Measurements from ENCODE around the gene SNX8. TPM values are rescaled to one million over a fixed set of nuclear protein-coding genes. Genes with fewer than 3 reads are reported as not detected.
A peak's percentile ranks its signal among the peaks of the same experiment; 100 is the strongest.
"Not testable (repeated sequence)": the region's sequence is repeated elsewhere in the genome, so short reads cannot be mapped to it uniquely, and the experiment has no call there.

Gene SNX8
- total RNA-seq, 2 experiments from 2014 or later, result 28.3 to 35.8 TPM

GRCh38 chr7:2353936-2354185 lies 39.6 kb upstream of the SNX8 start:
- peak; percentile 79 for ATAC-seq
- Mint-ChIP-seq H3K36me3 (ENCODE audit: low read depth) (peaks cover 10% of the 10 kb centered on the region), H3K4me1 (ENCODE audit: low read depth) (peaks cover 27% of the 10 kb centered on the region), H3K27ac (peak overlapping the region; percentile 100), H3K27me3 (ENCODE audit: low read depth) (no peaks in the 10 kb centered on the region), H3K4me3 (peak overlapping the region; percentile 90), H3K9me3 (ENCODE audit: insufficient read depth) (no peaks in the 10 kb centered on the region)
- ChIA-PET CTCF (interaction anchor here (0.7 to 1.5 kb wide), 4 partner anchors 11 to 690 kb away, joined by 3 to 4 read pairs (median 4); no protein-coding TSS in a partner anchor), POLR2A (interaction anchor here (0.6 to 1.5 kb wide), 14 partner anchors 10 to 1379 kb away, joined by 3 to 19 read pairs (median 4); partner anchors contain the start of genes COX19 and PSMG3)
- DNase-seq, result peak; percentile 93

- H3K4me3 Mint-ChIP-seq, result peak overlapping the region; percentile 90
- ATAC-seq (no peak), DNase-seq (no peak)
- H3K36me3 Mint-ChIP-seq (ENCODE audit: low read depth), result peaks cover 10% of the 10 kb centered on the region
- H3K27ac Mint-ChIP-seq, result peak overlapping the region; percentile 100
- no peaks in the 10 kb centered on the region for H3K27me3 Mint-ChIP-seq (ENCODE audit: low read depth)
- H3K4me1 Mint-ChIP-seq (ENCODE audit: low read depth), result peaks cover 27% of the 10 kb centered on the region
- CTCF ChIA-PET, result interaction anchor here (0.7 to 1.5 kb wide), 4 partner anchors 11 to 689 kb away, joined by 3 to 4 read pairs (median 4); no protein-coding TSS in a partner anchor
- no peaks in the 10 kb centered on the region for H3K9me3 Mint-ChIP-seq (ENCODE audit: insufficient read depth)
- POLR2A ChIA-PET, result interaction anchor here (0.6 to 1.5 kb wide), 11 partner anchors 10 to 1378 kb away, joined by 3 to 19 read pairs (median 4); partner anchors contain the start of genes COX19 and PSMG3
Measured at GRCh38 chr7:2353113-2353935, 39.1 kb upstream of the SNX8 start.

GRCh38 chr7:2350861-2351260 lies 36.6 kb upstream of the SNX8 start:
- H3K27me3 Mint-ChIP-seq (ENCODE audit: low read depth), result no peaks in the 10 kb centered on the region
- POLR2A ChIA-PET, result no interaction called here
- no peak overlapping the region for H3K4me3 Mint-ChIP-seq
- ATAC-seq, result no peak
- peaks cover under 1% of the 10 kb centered on the region for H3K36me3 Mint-ChIP-seq (ENCODE audit: low read depth)
- H3K27ac Mint-ChIP-seq, result no peak overlapping the region
- no peaks in the 10 kb centered on the region for H3K9me3 Mint-ChIP-seq (ENCODE audit: insufficient read depth)
- H3K4me1 Mint-ChIP-seq (ENCODE audit: low read depth), result peaks cover 17% of the 10 kb centered on the region
- DNase-seq, result no peak
- CTCF ChIA-PET, result no interaction called here

- CTCF ChIA-PET, result interaction anchor here (1.1 kb wide), 1 partner anchor 102 kb away, joined by 3 read pairs; no protein-coding TSS in a partner anchor
- Mint-ChIP-seq H3K27ac (no peak overlapping the region), H3K4me1 (ENCODE audit: low read depth) (peaks cover 17% of the 10 kb centered on the region), H3K36me3 (ENCODE audit: low read depth) (no peaks in the 10 kb centered on the region), H3K9me3 (ENCODE audit: insufficient read depth) (no peaks in the 10 kb centered on the region), H3K27me3 (ENCODE audit: low read depth) (no peaks in the 10 kb centered on the region), H3K4me3 (no peak overlapping the region)
- DNase-seq (no peak), ATAC-seq (no peak)
- POLR2A ChIA-PET, result interaction anchor here (0.5 kb wide), 1 partner anchor 1107 kb away, joined by 3 read pairs; no protein-coding TSS in a partner anchor
Measured at GRCh38 chr7:2350055-2350454, 35.8 kb upstream of the SNX8 start.

DNA sequence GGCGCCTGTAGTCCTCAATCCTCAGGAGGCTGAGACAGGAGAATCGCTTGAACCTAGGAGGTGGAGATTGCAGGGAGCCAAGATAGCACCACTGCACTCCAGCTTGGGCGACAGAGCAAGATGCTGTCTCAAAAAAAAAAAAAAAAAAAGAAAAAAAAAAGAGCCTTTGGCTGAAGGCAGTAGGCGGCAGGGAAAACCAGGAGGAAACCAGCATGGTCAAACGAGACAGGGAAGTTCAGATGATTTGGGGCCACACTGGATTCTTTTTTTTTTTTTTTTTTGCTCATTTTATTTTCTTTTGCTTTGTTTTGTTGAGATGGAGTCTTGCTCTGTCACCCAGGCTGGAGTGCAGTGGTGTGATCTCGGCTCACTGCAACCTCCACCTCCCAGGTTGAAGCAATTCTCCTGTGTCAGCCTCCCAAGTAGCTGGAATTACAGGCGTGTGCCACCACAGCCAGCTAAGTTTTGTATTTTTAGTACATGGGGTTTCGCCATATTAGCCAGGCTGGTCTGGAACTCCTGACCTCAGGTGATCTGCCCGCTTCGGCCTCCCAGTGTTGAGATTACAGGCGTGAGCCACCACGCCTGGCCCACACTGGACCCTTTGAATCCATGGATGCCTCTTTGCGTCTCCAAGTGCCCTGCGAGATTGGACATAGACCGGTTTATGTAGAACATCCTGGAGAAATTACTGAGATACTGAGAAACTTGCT lies 33.3 kb upstream of the SNX8 start:
- not testable (repeated sequence) for H3K4me3 Mint-ChIP-seq; H3K27me3 Mint-ChIP-seq (ENCODE audit: low read depth); H3K27ac Mint-ChIP-seq

GRCh38 chr7:2336626-2337299 lies 22.5 kb upstream of the SNX8 start:
- H3K4me1 Mint-ChIP-seq (ENCODE audit: low read depth), result no peaks in the 10 kb centered on the region
- H3K27me3 Mint-ChIP-seq (ENCODE audit: low read depth), result no peaks in the 10 kb centered on the region
- no peak for ATAC-seq
- no peak for DNase-seq
- ChIA-PET CTCF (no interaction called here), POLR2A (no interaction called here)
- no peaks in the 10 kb centered on the region for H3K36me3 Mint-ChIP-seq (ENCODE audit: low read depth)
- H3K27ac Mint-ChIP-seq, result no peak overlapping the region
- H3K9me3 Mint-ChIP-seq (ENCODE audit: insufficient read depth), result no peaks in the 10 kb centered on the region
- H3K4me3 Mint-ChIP-seq, result no peak overlapping the region

More for the DNA sequence above, 33.3 kb upstream of the SNX8 start:
- ATAC-seq, result peak; percentile 40
- not testable (repeated sequence) for H3K9me3 Mint-ChIP-seq (ENCODE audit: insufficient read depth); H3K4me1 Mint-ChIP-seq (ENCODE audit: low read depth); H3K36me3 Mint-ChIP-seq (ENCODE audit: low read depth); DNase-seq
- ChIA-PET CTCF (interaction anchor here (0.7 to 2.7 kb wide), 35 partner anchors 8 to 793 kb away, joined by 3 to 11 read pairs (median 4); partner anchors contain the start of genes MAD1L1, MRM2 and NUDT1), POLR2A (interaction anchor here (1.3 kb wide), 1 partner anchor 105 kb away, joined by 3 read pairs; no protein-coding TSS in a partner anchor)

- not testable (repeated sequence) for H3K27ac Mint-ChIP-seq; ATAC-seq; H3K4me3 Mint-ChIP-seq; H3K4me1 Mint-ChIP-seq (ENCODE audit: low read depth); H3K9me3 Mint-ChIP-seq (ENCODE audit: insufficient read depth); DNase-seq; H3K27me3 Mint-ChIP-seq (ENCODE audit: low read depth); H3K36me3 Mint-ChIP-seq (ENCODE audit: low read depth)
- ChIA-PET CTCF (interaction anchor here (0.6 to 1.1 kb wide), 2 partner anchors 15 to 559 kb away, joined by 3 to 4 read pairs; no protein-coding TSS in a partner anchor), POLR2A (interaction anchor here (0.6 kb wide), 1 partner anchor 15 kb away, joined by 3 read pairs; no protein-coding TSS in a partner anchor)
Measured at GRCh38 chr7:2332606-2333231, 18.5 kb upstream of the SNX8 start.

DNA sequence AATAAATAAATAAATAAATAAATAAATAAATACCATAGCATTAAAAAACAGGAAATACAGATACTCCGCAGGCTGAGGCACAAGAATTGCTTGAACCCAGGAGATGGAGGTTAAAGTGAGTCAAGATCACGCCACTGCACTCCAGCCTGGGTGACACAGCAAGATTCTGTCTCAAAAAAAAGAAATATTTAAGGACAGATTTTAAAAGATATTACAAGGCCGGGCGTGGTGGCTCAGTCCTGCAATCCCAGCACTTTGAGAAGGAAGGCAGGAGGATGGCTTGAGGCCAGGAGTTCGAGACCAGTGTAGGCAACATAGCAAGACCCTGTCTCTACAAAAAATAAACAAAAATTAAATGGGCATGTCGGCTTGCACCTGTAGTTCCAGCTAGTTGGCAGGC lies 17.5 kb upstream of the SNX8 start:
- ATAC-seq, result no peak
- DNase-seq, result no peak
- CTCF ChIA-PET, result interaction anchor here (1.1 kb wide), 1 partner anchor 16 kb away, joined by 4 read pairs; no protein-coding TSS in a partner anchor
- Mint-ChIP-seq H3K27me3 (ENCODE audit: low read depth) (no peaks in the 10 kb centered on the region), H3K27ac (no peak overlapping the region), H3K36me3 (ENCODE audit: low read depth) (no peaks in the 10 kb centered on the region), H3K4me3 (no peak overlapping the region), H3K9me3 (ENCODE audit: insufficient read depth) (no peaks in the 10 kb centered on the region), H3K4me1 (ENCODE audit: low read depth) (no peaks in the 10 kb centered on the region)
- POLR2A ChIA-PET, result no interaction called here

DNA sequence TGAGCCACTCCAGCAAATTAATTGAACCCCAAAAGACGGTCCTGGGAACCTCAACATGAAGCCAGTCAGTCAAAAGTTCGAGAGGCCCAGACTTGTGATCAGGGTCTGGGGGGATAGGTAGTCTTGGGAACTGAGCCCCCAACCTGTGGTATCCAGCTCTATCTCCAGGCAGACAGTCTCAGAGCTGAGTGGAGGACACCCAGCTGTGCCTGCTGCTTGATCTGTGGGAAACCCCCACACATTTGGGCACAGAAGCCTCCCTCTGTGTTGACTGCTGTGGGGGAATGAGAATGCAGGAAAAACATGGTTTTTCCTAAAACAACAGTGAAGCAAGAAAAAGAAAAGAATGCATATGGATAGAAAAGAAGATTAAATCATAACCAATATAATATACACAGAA lies 16.3 kb upstream of the SNX8 start:
- no peak for DNase-seq
- Mint-ChIP-seq H3K4me1 (ENCODE audit: low read depth) (no peaks in the 10 kb centered on the region), H3K4me3 (no peak overlapping the region), H3K27ac (no peak overlapping the region), H3K36me3 (ENCODE audit: low read depth) (no peaks in the 10 kb centered on the region), H3K27me3 (ENCODE audit: low read depth) (no peaks in the 10 kb centered on the region), H3K9me3 (ENCODE audit: insufficient read depth) (no peaks in the 10 kb centered on the region)
- no peak for ATAC-seq
- ChIA-PET POLR2A (interaction anchor here (0.7 kb wide), 1 partner anchor 222 kb away, joined by 3 read pairs; no protein-coding TSS in a partner anchor), CTCF (no interaction called here)

- ATAC-seq (no peak), DNase-seq (no peak)
- no peak overlapping the region for H3K27ac Mint-ChIP-seq
- H3K27me3 Mint-ChIP-seq (ENCODE audit: low read depth), result no peaks in the 10 kb centered on the region
- H3K4me3 Mint-ChIP-seq, result no peak overlapping the region
- ChIA-PET CTCF (interaction anchor here (1.0 kb wide), 1 partner anchor 21 kb away, joined by 3 read pairs; no protein-coding TSS in a partner anchor), POLR2A (no interaction called here)
- H3K9me3 Mint-ChIP-seq (ENCODE audit: insufficient read depth), result no peaks in the 10 kb centered on the region
- no peaks in the 10 kb centered on the region for H3K36me3 Mint-ChIP-seq (ENCODE audit: low read depth)
- peaks cover 5% of the 10 kb centered on the region for H3K4me1 Mint-ChIP-seq (ENCODE audit: low read depth)
Measured at GRCh38 chr7:2326951-2327350, 12.7 kb upstream of the SNX8 start.

DNA sequence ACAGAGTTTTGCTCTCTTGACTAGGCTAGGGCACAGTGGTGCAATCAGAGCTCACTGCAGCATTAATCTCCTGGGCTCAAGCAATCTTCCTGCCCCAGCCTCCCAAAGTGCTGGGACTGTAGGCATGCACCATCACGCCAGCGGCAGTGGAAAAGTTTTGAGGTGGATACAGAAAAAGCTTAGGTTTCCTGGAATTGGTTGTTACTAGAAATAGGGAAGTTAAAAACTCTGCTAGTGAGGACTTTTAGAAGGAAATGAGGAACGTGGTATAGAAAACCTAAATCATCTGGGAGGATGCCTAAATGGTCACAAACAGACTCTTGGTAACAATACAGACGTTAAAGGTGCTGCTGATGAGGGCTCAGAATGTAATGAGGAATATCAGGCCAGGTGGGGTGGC lies 10.9 kb upstream of the SNX8 start:
- POLR2A ChIA-PET, result interaction anchor here (0.6 kb wide), 2 partner anchors 15 to 116 kb away, joined by 3 to 4 read pairs; no protein-coding TSS in a partner anchor
- no peak for ATAC-seq
- H3K27me3 Mint-ChIP-seq (ENCODE audit: low read depth), result no peaks in the 10 kb centered on the region

More for the DNA sequence above, 10.9 kb upstream of the SNX8 start:
- Mint-ChIP-seq H3K4me1 (ENCODE audit: low read depth) (peaks cover 5% of the 10 kb centered on the region), H3K4me3 (no peak overlapping the region), H3K36me3 (ENCODE audit: low read depth) (no peaks in the 10 kb centered on the region), H3K9me3 (ENCODE audit: insufficient read depth) (no peaks in the 10 kb centered on the region), H3K27ac (no peak overlapping the region)
- no peak for DNase-seq
- CTCF ChIA-PET, result no interaction called here
